HG03565 (cell line): ENCODE measurements around the gene SMCO4.

Experiments used
- ATAC-seq: cut with Tn5 transposase; IDR thresholded peaks from one replicate; pipeline ENCODE4 v1.9.1; 2021; ENCODE audit warnings: mild to moderate bottlenecking, moderate library complexity; ENCODE audit not compliant: unreplicated experiment

SMCO4 gene

DNA sequence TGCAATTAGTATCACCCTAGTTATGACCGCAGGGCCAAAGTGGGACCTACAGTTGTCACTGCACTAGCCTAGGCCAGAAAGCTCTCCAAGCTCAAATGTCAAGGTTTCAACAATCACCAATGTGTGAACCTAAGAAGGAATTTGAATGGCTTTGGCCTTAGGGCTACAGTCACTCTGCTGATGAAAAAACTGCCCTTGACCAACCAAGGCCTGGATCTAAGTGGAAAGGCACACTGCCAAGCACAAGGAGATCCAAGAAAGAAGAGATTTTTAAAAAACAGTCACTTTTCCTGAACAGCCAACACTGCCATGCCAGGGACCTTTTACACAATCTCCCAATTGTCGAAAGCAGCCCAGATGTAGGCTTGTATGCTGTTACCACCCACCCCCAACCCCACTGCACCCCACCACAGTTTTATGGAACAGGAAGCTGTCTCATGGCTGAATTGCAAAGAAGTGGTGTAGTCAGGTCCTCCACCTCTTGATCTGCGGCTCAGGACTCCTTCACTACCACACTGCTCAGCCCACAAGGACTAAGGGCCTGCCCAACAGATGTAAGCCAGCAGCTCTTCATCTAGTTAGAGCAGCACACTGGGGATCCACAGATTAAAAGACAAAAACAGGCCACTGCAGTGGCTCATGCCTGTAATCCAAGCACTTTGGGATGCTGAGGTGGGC lies 32.9 kb downstream of the SMCO4 start:
- no peak for ATAC-seq

DNA sequence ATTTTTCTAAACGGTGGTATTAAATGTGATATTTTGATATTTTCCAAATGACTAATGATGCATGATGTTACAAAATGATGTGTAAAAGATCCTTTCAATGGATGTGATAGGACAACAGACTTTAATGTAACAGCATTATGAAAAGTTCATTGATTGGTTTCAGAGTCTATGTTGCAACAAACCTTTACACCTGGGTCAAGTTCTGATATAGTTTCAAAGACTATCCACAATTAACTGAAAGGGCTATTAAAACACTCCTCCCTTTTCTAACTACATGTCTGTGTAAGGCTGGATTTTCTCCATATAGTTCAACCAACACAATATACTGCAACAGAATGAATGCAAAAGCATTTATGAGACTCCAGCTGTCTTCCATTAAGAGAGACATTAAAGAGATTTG lies 35.7 kb downstream of the SMCO4 start:
- no peak for ATAC-seq

DNA sequence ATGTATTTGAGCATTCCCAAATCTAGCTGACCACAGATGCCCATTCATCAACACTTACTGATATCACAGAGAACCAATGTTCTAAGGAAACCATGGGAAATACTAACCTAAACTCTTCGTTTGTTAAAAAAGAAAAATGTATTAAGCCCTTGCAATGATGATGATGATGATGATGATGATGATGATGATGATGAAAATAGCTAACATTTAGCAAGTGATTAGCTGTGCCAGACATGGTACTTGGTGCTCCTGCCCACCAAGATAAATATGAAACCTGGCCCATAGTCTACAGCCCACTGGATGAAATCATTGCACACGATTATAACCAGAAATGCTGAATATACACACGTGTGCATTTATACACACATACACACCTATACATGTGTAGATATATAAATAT lies 37.5 kb downstream of the SMCO4 start:
- no peak for ATAC-seq

DNA sequence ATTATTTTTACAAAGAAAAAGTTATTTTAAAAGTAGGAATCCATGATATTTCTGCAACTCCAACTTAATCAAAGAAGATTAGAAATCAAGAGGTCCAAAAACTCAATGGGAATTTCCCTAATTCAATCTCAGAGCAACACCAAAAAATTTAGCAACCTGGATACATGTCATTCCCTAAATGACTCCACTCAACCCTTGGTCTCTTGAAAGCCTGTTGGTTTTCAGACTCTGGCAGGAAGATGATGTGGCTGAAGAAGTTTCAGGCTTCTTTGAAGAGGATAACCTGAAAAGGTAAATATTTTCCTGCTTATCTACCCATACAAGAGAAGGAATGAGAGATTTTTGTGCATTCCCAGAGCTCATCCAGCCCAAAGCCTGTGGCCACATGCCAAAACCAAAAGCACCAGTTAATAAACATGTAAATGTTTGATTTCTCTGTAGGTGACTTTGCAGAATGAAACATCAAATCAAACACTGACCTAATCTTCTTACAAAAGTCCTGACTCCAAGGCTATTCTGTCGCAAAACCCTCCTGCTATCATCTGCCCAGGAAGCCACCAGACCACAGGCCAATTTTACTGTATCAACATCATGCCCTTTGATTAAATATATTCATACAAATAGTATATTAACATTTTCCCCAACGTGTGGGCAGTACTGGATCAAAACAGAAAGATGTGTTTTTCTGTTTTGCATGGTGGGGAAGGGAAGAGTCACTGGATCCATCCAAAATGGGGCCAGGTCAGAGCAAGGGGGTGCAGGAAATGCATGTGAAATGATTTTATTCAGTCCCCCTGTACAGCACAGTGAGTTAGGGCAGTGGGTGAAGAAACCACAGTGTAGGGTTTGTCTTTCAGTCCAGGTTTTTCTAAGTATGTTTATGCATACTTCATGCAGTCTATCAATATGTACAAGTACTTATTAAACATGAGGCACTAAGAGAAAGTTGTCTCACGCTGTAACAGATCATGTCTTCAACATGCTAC lies 38.8 kb downstream of the SMCO4 start:
- no peak for ATAC-seq

DNA sequence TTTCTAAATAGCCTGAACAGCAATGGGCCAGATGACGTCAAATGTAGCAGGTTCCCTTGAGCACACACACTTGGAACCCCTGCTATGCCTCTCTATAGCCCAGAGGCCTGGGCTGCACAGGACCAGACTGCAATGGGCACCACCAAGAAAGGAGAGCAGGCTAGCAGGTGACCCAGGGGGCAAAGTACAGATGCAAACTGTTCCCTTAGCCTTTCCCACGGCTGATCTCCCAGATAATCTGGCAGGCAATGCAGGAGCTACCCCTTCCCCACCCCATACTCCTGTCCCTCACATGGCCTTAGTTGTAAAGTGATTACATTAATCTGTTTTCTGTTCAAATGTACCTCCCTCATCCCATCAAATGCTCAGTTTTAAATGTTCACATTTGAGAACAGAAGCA lies 41.3 kb downstream of the SMCO4 start:
- no peak for ATAC-seq

DNA sequence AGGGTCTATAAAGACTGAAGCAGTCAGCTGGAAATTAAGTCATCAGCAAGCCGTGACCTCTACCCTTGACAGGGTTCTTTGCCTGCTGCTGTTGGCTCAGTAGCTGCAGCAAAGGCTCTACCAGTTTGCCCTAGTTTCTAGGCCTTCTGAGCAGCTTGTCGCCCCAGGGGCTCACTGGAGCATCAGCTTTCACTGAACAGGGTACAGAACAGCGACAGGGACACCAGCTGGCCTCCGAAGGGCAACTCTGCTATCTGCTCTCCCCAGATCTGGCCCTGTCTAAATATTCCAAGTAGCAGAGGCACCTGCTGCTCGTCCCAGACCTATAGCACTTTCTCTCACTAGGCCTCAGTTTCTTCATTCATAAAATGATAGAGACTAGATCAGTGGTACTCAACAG lies 42.4 kb downstream of the SMCO4 start:
- ATAC-seq: no peak

DNA sequence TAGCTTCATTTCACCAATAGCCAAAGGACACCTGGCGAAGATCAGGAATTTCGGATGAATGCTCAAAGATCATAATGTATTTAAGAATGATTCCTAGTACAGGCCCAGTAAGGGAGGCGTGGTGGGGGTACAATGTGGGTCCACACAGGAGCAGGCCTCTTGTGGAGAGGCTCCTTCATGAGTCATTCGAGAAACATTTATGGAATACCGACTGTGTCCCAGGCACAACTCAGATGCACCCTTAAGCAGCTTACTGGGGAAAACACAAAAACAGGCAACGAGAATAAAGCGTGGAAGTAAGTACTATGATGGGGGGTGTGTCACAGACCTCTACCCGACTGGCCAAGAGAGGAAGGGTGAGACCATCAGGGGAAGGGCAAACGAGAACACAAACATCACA lies 44.5 kb downstream of the SMCO4 start:
- ATAC-seq: no peak

DNA sequence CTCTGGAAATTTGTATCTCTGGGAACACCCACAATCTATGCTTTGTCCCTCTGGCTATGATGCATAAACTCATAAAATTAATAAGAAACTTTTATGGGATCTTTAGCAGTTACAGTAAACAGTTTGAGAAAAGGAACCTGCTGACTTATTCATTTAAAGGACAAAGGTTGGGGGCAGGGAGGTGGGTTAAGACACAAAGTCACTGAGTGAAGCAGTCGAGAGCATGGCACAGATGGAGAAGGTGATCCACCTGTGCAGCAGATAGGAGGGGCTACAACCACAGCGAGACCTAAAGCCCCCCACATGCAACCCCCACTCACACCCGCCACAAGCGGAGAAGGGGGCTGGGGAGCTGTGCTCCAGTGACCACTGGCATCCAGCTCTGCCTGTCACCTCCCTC lies 45.0 kb downstream of the SMCO4 start:
- no peak for ATAC-seq

DNA sequence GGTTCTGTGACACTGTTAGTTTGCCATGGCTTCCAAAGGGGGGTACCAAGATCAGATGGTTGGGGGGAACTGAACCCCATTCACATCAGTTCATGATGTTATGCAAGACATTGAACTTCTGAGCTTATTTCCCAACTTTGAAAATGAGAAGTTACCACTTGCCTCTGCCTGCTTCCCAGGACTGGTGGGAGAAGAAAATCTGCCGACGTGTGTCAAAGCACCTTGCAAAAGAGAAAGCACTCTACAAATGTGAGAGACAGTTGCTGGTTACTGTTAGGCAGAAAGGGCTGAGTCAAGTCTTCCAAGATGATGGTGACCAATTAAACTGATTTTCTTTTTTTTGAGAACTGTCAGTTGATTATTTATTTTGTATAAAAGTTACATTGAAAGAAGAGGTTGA lies 45.6 kb downstream of the SMCO4 start:
- no peak for ATAC-seq

DNA sequence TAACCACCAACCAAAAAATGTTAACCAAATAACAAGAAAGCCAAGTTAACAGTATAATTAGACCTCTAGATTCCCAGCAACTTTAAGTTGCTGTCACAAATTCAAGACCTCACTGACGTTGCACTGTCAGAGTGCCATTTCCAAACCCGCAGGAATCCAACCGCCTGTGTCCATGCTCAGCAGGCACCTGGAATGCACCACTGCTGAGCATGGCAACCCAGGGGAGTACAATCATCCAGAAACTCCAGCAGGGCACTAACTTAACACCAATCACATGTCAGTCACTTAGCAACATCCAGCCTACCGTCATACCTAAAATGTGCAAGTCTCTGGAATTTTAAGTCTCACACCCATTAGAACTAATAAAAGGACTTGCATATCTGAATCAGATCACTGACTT lies 48.8 kb downstream of the SMCO4 start:
- ATAC-seq: no peak

DNA sequence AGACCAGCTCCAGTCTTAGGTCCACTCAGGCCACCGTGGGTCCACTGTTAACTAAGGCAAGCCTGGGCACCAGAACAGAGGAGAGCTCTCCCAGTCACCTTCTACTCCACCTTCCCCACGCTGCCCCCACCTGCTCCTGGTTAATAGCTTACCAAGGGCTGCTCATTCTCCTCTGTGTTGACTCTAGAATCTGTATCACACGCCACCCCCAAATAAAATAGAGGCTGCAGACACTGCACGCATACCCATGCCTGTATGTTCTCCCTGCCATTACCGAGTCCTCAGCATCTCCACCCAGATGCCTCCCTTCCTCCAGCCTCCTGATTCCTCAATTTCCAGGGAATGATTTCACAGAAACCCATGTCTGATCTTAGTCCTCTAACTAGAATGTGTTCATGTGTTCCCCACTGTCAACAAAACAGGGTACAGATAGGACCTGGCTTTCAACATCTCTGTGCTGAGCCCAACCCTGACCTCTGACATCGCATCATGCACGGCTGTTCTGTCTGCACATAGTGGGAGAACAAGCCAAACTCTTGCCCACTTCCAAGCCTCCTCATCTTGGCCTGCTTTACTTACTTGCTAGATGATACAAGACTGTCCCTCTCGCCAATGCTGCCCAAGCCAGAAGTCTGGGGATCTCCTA lies 49.8 kb downstream of the SMCO4 start:
- no peak for ATAC-seq

DNA sequence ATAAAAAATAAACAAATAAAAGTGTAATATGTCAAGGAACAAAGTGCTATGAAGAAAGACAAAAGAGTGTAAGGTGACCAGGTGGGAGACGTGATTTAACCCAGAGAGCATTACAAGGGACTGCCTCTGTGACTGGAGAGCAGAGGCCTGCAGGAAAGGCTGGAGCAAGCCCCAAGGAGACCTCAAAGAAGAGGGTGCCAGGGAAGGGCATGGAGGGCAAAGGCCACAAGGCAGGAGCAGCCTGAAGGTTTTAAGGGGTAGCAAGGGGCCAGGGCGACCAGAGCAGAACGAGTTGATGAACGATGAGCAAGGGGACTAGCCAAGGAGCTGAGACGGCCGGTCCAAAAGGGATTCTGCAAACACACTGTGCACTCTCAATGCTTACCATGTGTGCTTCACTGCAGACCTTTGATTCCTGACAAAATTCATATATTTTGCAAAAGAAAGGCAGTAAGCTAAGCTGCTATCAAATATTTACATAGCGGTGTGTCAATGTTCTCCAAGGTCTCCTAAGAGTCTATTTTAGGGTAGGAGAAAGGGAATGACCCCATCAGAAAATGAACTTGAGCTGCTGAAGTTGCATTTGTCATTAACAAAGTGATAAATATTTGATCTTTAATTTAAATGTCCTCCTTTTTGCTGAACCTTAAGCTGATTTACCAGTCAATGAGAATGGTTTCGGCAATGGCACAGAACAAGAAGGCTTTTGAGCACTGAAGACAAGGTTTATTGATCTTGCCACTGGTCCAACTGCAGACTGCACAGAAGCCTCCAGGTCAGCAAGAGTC lies 50.5 kb downstream of the SMCO4 start:
- no peak for ATAC-seq

DNA sequence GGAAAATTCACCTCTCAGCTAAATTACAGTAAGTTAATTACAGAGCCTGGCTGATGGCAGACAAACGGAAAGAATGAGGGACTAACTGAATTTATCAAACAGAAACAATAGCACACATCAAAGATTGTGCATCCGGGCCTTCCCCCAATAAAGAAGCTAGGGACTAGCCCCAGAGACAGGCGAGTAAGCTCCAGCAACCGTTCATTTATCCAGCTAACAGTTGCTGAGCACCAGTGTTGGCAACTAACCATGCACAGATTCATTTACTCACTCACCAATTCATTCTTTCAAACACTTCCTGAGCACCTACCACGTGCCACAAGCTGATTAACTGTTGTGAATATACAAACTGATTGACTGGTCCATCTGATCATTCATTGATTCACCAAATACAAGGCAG lies 51.2 kb downstream of the SMCO4 start:
- ATAC-seq: no peak

DNA sequence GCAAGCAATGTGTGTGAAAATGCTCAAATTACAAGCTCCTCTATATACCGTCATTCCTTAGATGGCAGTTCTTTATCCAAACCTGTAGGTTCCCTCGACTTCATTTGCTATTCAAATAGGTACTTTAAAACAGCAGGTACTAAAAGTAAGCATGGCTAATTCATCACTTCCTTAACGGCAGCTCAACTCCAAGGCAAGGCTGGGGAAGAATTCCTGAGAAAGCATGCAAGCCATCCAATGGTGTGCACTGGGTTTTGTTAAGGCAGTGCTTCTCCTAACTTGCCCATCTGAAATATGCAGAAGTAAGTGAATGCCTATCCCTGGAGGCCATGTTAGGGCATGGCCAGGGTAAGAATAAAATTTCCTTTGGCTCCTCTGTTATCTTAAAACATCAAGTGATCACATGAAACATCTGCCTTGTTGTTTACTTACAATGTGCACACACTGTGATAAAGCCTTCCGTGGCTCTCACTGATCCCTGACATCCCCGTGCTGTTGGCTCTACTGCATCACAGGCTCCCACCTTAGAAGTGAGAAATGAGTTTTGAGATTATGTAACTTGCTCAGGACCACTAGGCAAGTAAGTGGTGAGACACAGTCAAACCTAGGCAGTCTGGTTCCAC lies 52.1 kb downstream of the SMCO4 start:
- no peak for ATAC-seq

DNA sequence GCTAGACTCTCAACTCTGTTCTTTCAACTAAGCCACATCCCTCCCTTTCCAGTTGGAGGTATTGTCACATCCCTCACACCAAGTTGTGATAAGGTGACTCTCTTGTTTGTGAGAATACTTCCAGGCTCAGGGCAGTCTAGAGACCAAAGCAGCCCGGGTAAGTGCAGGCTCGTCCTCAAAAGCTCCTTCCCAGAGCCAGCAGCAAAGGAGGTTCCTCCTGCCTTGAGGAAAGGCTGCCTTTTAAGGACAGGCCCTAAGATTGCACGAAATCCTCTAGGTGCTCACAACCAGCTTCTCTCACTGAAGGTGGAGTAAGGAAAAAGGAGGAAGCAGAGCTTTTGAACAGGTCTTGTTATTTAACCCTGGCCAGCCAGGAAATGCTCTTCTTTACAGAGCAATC lies 53.4 kb downstream of the SMCO4 start:
- no peak for ATAC-seq

DNA sequence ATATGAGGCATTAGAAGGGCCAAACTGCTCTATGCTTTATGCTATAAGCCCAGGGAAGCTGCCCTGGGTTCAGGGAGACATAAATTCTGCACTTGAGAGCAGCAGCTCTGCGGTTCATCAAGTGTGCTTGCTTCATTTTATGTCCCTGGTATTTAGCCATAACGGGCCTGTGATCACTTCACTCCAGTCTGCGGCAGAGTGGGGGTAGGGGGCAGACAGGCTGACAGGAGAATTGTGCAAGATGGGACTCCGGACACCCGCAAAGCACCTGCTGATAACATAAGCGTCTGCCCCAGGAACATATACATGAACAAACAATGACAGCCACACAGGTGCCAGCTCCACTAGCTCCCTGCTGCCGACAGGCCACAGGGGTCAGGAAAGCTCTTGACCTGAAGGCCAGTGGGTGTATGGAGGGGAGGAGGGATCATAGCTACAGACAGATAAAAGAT lies 56.1 kb downstream of the SMCO4 start:
- ATAC-seq: no peak

DNA sequence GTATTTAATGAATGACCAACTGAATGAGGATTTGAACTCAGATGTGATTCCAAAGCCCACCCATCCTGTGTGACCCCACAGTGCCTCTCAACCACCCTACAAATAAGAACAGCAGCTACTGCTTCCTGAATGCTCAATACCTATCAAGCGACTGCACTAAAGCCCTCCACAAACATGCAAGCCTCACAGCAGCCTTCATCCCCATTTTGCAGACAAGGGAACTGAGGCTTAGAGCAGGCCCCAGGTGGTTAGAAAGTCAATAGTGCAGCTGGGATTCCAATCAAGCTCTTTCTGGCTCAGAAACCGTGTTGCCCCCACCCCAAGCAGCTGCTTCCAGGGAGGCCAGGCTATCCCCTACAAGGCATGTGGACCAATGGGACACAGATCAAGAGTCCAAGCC lies 57.2 kb downstream of the SMCO4 start:
- no peak for ATAC-seq

DNA sequence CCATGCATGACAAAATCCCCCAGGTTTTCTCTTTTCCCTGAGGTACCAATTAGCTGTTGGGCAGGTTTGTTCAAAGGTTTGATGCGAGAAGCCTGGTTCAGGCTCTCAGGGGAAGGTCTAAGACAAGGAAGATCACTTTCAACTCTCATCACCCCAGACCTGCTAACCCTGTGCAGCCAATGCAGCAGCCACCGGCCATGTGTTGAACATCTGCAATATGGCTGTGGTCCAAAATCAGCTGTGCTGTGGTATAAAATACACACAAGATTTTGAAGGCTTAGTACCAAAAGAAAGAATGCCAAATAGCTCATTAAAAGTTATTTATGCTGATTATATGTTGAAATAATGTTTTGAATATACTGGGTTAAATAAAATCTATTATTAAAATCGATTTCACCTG lies 58.5 kb downstream of the SMCO4 start:
- ATAC-seq: no peak

DNA sequence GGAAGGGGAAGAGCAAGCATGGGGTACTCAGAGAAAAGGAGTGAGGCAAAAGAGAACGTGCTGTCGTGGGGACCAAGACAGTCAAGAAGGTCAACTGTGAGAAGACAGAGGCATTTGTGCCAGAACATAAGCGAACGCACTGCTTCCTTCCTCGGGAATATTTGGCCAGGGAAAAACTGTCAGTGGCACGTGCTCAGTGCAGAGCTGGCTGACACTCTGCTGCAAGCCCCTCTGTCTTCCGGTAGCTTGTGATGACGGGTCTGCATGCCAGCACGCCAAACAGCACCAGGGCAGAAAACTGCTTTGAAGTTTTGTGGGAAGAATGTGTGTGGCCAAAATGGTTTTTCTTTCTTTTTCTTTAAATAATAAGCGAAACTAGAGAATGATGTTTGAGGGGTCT lies 60.6 kb downstream of the SMCO4 start:
- ATAC-seq: no peak

DNA sequence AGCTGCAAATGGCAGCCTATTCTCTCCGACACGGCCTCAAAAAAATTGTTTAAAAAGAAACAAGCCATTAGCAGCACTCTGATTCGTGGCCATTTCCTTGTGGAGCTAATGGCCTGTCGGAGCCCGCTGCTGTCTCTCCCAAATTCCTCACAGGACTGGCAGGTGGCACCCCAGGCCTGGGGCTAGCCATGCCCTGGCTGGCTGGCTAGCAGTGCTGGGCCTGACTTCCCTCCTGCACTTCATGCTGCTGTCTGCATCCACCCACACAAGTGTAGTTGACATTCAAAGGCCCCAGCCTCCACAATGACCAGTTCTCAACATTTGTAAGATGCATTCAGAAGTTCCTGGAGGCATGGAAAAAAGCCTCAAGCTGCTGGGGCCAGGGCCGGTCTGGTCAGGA lies 61.5 kb downstream of the SMCO4 start:
- no peak for ATAC-seq

DNA sequence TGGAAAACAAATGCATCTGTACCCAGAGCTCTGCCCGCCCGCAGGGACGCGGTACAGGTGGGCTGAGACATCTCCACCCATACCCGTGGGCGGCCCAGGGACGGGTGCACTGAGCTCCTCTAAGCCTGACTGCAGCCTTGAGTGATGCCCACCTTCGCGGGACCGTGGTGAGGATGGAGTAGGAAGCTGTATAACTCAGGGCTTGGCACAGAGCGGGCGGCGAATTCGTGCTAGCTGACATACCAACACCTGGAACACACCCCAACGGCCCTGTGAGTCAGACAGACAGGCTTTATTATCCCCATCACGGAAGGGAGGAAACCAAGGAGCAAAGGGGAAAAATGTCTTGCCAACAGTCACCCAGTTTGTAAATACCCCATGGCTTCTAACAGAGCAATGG lies 61.9 kb downstream of the SMCO4 start:
- ATAC-seq: no peak
